Liver (tissue), 9 donors: ENCODE measurements around the gene ZKSCAN4. TPM values are rescaled to one million over a fixed set of nuclear protein-coding genes. Genes with fewer than 3 reads are reported as not detected.

Experiments used
- DNase-seq: peaks from one replicate; pipeline ENCODE4 v3.0.0-alpha.2; 2017; ENCODE audit warnings: low spot score
- H3K27ac ChIP-seq, 2 donors: one replicate each; pipeline ENCODE4 v1.7.0; 2013; ENCODE audit warnings: inconsistent platforms in 2 of 2, low read length in 2 of 2, control low read depth in 1 of 2, low read depth in 1 of 2, mild to moderate bottlenecking in 1 of 2
- H3K27me3 ChIP-seq, 4 donors: one replicate each; pipeline versions ENCODE4 v1.6.1 to v1.7.0; 2013; ENCODE audit warnings: low read length in 3 of 4, inconsistent platforms in 1 of 4, mild to moderate bottlenecking in 1 of 4, moderate library complexity in 1 of 4; ENCODE audit not compliant: control insufficient read depth in 4 of 4, insufficient read depth in 4 of 4
- H3K36me3 ChIP-seq, 4 donors: one replicate each; pipeline versions ENCODE4 v1.6.1 to v1.7.0; 2013; ENCODE audit warnings: low read length in 3 of 4, mild to moderate bottlenecking in 3 of 4, low read depth in 1 of 4, moderate library complexity in 1 of 4; ENCODE audit not compliant: control insufficient read depth in 4 of 4, insufficient read depth in 3 of 4
- H3K4me1 ChIP-seq, 4 donors: one replicate each; pipeline versions ENCODE4 v1.6.1 to v1.7.0; 2013; ENCODE audit warnings: low read length in 3 of 4, mild to moderate bottlenecking in 3 of 4, moderate library complexity in 1 of 4; ENCODE audit not compliant: control insufficient read depth in 4 of 4, insufficient read depth in 4 of 4
- H3K4me3 ChIP-seq, 3 donors: one replicate each; pipeline versions ENCODE4 v1.6.1 to v1.7.0; 2013; ENCODE audit warnings: low read length in 3 of 3, control low read depth in 1 of 3, low read depth in 1 of 3, mild to moderate bottlenecking in 1 of 3
- H3K9ac ChIP-seq, 2 donors: one replicate each; pipeline ENCODE4 v1.7.0; 2013; ENCODE audit warnings: low read length in 2 of 2, mild to moderate bottlenecking in 2 of 2, moderate library complexity in 2 of 2, control low read depth in 1 of 2, low read depth in 1 of 2
- H3K9me3 ChIP-seq, 4 donors: one replicate each; pipeline versions ENCODE4 v1.6.1 to v1.7.0; 2013; ENCODE audit warnings: low read length in 3 of 4; ENCODE audit not compliant: control insufficient read depth in 4 of 4
- EGR1 ChIP-seq, 2 donors: IDR thresholded peaks; 2 replicates each; pipeline ENCODE4 v1.6.1; 2016 to 2018; ENCODE audit warnings: antibody characterized with exemption in 2 of 2, low read depth in 2 of 2
- FOXA2 ChIP-seq: IDR thresholded peaks from 2 replicates; pipeline ENCODE4 v1.6.1; 2016; ENCODE audit warnings: antibody characterized with exemption
- GABPA ChIP-seq, 2 donors: IDR thresholded peaks in 1 of 2; conservative IDR thresholded peaks in 1 of 2; 2 replicates each; pipeline ENCODE4 v1.6.1; 2016; ENCODE audit warnings: antibody characterized with exemption in 2 of 2, mild to moderate bottlenecking in 1 of 2, moderate library complexity in 1 of 2
- HNF4G ChIP-seq: IDR thresholded peaks from 2 replicates; pipeline ENCODE4 v1.6.1; 2016; ENCODE audit warnings: antibody characterized with exemption
- JUND ChIP-seq, 2 donors: IDR thresholded peaks; 2 replicates each; pipeline ENCODE4 v1.6.1; 2016; ENCODE audit warnings: antibody characterized with exemption in 2 of 2
- RXRA ChIP-seq, 2 donors: IDR thresholded peaks; 2 replicates each; pipeline ENCODE4 v1.6.1; 2017 to 2018; ENCODE audit warnings: antibody characterized with exemption in 2 of 2, mild to moderate bottlenecking in 1 of 2
- SP1 ChIP-seq: IDR thresholded peaks from 2 replicates; pipeline ENCODE4 v1.6.1; 2018; ENCODE audit warnings: antibody characterized with exemption, mild to moderate bottlenecking
- WGBS: extraction: QIAGEN DNeasy Blood & Tissue Kit; methylation state at CpG from one replicate; pipeline ENCODE4 v1.1.7; 2013; 5-methylcytosine and 5-hydroxymethylcytosine counted together
- polyA plus RNA-seq, 2 donors: library from polyadenylated mRNA; stranded (reverse) in 1 of 2; unstranded in 1 of 2; fragments of 200-250 nt in 1 of 2; fragments of >200 nt in 1 of 2; fragmentation: Nextera tagmentation in 1 of 2; extraction: Ambion mirVana in 1 of 2; gene quantifications; one replicate each; pipeline versions ENCODE4 v1.2.1 to v1.2.3, GENCODE V29; 2013 to 2015
- total RNA-seq, 2 donors: library from RNA; depleted of rRNA; stranded (reverse); fragments of >200 nt; gene quantifications; one replicate each; pipeline ENCODE4 v1.2.3, GENCODE V29; 2014
- TF ChIP-seq, protein P1 (sequence below): IDR thresholded peaks from 2 replicates; pipeline ENCODE4 v1.6.1; 2016; ENCODE audit warnings: antibody characterized with exemption
- TF ChIP-seq, protein P2 (sequence below): fragments of 150-350 bp; IDR thresholded peaks from 2 replicates; pipeline ENCODE4 v1.5.1; 2017; ENCODE audit warnings: improper control_type of control experiment, low read depth, low read length; ENCODE audit not compliant: missing input control
- TF ChIP-seq, protein P3 (sequence below): IDR thresholded peaks from 2 replicates; pipeline ENCODE4 v1.6.1; 2016; ENCODE audit warnings: antibody characterized with exemption, mild to moderate bottlenecking
- TF ChIP-seq, protein P4 (sequence below): IDR thresholded peaks from 2 replicates; pipeline ENCODE4 v1.6.1; 2016; ENCODE audit warnings: antibody characterized with exemption
- donor health status: healthy.
- donor health status: healthy.
- donor health status: healthy.
- donor health status: healthy.
- donor health status: healthy.

ZKSCAN4 gene
- total and polyA plus RNA-seq, 4 donors = 1.4 to 4.7 (median 2.6) TPM

DNA sequence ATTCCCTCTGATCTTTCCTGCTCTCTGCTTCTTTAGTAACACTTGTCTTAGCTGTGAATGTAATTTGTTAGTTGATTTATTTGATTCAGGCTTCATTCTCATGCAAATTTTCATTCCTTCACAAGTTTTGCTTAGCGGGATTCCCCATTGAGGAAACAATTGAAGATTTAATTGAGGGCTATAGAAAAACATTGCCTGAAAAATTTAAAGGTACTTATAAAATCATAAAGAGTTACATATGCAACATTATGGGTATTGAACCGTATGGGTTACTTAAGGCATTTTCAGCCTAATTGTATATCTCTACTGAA is 38.9 kb downstream of the ZKSCAN4 start:
- H3K4me3 ChIP-seq = no peak overlapping the region
- no peak overlapping the region for H3K27ac ChIP-seq
- H3K27me3 ChIP-seq = peaks cover 2 to 33% (median 18%) of the 10 kb centered on the region in 4 donors
- H3K4me1 ChIP-seq = peaks cover 0 to 3% (median under 1%) of the 10 kb centered on the region in 4 donors
- no peak overlapping the region for H3K9ac ChIP-seq
- TF ChIP-seq FOXA2 (no peak), GABPA (IDR thresholded peaks at IDR 0.05 in 1 of 2, conservative IDR thresholded peaks at IDR 0.05 in 1 of 2) (no peak), EGR1 (IDR thresholded peaks at IDR 0.05; ENCODE audit: low read depth in 2 of 2) (no peak), SP1 (no peak), HNF4G (no peak), RXRA (IDR thresholded peaks at IDR 0.05) (no peak), JUND (IDR thresholded peaks at IDR 0.05) (no peak)
- TF ChIP-seq, protein P1, sequence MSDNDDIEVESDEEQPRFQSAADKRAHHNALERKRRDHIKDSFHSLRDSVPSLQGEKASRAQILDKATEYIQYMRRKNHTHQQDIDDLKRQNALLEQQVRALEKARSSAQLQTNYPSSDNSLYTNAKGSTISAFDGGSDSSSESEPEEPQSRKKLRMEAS = no peak
- TF ChIP-seq, protein P2, sequence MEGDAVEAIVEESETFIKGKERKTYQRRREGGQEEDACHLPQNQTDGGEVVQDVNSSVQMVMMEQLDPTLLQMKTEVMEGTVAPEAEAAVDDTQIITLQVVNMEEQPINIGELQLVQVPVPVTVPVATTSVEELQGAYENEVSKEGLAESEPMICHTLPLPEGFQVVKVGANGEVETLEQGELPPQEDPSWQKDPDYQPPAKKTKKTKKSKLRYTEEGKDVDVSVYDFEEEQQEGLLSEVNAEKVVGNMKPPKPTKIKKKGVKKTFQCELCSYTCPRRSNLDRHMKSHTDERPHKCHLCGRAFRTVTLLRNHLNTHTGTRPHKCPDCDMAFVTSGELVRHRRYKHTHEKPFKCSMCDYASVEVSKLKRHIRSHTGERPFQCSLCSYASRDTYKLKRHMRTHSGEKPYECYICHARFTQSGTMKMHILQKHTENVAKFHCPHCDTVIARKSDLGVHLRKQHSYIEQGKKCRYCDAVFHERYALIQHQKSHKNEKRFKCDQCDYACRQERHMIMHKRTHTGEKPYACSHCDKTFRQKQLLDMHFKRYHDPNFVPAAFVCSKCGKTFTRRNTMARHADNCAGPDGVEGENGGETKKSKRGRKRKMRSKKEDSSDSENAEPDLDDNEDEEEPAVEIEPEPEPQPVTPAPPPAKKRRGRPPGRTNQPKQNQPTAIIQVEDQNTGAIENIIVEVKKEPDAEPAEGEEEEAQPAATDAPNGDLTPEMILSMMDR = no peak
- TF ChIP-seq, protein P3, sequence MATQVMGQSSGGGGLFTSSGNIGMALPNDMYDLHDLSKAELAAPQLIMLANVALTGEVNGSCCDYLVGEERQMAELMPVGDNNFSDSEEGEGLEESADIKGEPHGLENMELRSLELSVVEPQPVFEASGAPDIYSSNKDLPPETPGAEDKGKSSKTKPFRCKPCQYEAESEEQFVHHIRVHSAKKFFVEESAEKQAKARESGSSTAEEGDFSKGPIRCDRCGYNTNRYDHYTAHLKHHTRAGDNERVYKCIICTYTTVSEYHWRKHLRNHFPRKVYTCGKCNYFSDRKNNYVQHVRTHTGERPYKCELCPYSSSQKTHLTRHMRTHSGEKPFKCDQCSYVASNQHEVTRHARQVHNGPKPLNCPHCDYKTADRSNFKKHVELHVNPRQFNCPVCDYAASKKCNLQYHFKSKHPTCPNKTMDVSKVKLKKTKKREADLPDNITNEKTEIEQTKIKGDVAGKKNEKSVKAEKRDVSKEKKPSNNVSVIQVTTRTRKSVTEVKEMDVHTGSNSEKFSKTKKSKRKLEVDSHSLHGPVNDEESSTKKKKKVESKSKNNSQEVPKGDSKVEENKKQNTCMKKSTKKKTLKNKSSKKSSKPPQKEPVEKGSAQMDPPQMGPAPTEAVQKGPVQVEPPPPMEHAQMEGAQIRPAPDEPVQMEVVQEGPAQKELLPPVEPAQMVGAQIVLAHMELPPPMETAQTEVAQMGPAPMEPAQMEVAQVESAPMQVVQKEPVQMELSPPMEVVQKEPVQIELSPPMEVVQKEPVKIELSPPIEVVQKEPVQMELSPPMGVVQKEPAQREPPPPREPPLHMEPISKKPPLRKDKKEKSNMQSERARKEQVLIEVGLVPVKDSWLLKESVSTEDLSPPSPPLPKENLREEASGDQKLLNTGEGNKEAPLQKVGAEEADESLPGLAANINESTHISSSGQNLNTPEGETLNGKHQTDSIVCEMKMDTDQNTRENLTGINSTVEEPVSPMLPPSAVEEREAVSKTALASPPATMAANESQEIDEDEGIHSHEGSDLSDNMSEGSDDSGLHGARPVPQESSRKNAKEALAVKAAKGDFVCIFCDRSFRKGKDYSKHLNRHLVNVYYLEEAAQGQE = no peak
- 27% methylated on average over 2 of the region's 2 CpGs for WGBS
- peaks cover 5 to 10% (median 6%) of the 10 kb centered on the region in 4 donors for H3K9me3 ChIP-seq
- DNase-seq = no peak
- H3K36me3 ChIP-seq = no peaks in the 10 kb centered on the region

DNA sequence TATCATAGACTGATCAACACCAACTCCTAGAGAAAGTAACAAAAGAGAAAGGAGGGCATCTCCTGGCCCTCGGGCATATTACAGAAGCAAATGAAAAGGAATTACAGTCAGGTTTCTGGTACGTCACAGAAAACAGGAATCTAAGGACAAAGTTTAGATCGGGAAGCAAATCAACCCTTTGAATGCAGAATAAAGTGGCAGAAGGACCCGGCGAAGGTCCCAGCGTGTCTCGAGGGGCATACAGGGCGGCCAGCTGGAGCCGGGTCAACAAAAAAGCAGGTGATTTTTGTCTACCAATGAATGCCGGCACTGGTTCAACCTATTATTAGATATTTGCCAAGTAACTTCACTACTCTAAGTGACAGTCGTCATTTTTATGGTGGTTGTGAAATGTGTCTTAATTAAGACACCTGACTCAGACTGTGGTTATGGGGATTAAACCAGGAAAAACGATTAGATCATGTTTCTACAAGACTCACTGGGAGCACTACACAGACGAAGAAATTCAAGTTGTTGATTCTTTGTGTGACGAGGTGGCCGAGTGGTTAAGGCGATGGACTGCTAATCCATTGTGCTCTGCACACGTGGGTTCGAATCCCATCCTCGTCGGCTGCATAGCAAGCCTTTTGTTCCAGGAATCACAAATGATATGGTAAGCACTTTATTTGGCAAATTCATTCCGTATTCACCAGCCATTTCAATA is 39.4 kb downstream of the ZKSCAN4 start:
- peak; percentile 54 for DNase-seq
- WGBS = 2% methylated on average over 21 of the region's 21 CpGs
- H3K27ac ChIP-seq = no peak overlapping the region
- H3K4me1 ChIP-seq = peaks cover 0 to 4% (median 1%) of the 10 kb centered on the region in 4 donors
- TF ChIP-seq HNF4G = no peak
- TF ChIP-seq FOXA2 = no peak
- TF ChIP-seq, protein P2 = no peak
- TF ChIP-seq, protein P4, sequence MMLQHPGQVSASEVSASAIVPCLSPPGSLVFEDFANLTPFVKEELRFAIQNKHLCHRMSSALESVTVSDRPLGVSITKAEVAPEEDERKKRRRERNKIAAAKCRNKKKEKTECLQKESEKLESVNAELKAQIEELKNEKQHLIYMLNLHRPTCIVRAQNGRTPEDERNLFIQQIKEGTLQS = peak; percentile 52
- peaks cover 5 to 12% (median 8%) of the 10 kb centered on the region in 4 donors for H3K9me3 ChIP-seq
- H3K27me3 ChIP-seq = peaks cover 2 to 38% (median 22%) of the 10 kb centered on the region in 4 donors
- peak overlapping the region in 1 of 3 donors; percentile 21 for H3K4me3 ChIP-seq
- H3K36me3 ChIP-seq = no peaks in the 10 kb centered on the region
- no peak overlapping the region for H3K9ac ChIP-seq
